ENCODE results near the gene TMC7.
"Not testable (repeated sequence)": the region's sequence is repeated elsewhere in the genome, so short reads cannot be mapped to it uniquely, and the experiment has no call there.

Gene TMC7

DNA sequence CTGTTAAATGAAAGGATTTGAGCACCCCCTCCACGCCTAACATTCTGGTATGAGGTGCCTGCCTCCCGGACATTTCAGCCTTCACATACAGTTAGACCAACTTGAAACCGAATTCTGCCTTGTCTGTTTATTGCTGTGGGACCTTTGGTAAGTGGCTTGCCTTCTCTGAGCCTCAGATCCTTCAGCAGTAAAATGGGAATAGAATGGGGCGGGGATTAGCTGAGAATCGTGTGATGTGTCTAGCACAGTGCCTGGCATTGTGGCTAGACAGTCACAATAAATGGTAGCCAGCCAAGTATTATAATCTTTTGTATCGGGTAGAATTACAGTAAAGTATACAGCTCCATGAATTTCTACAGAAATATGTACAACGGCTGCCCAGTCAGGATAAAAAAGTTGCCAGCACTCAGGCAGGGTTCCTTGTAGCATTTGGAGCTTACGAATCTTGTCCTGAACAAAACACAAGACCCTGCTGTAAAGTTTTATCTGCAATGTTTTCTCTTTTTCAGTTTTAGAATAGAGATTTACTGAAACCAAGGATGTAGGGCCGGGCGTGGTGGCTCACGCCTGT lies 786 bp downstream of the TMC7 start:
- no peak for DNase-seq

DNA sequence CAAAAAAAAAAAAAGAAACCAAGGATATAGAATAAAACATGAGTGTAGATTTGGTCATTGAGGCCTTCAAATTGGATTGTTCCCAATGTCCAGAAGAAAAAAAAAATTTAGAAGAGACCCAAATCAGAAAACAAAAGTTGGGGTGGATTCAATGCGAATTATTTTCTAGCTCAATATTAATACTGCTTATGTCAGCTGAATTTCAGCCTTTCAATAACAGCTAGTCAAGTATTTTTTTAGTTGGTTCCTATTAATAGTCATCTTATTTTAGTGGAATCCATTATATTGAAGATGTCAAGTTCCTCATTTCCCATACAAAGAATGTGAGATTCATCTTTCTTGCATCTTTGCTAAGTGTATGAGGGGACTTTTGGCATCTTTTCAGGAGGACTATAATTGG lies 1.5 kb downstream of the TMC7 start:
- not testable (repeated sequence) for DNase-seq

DNA sequence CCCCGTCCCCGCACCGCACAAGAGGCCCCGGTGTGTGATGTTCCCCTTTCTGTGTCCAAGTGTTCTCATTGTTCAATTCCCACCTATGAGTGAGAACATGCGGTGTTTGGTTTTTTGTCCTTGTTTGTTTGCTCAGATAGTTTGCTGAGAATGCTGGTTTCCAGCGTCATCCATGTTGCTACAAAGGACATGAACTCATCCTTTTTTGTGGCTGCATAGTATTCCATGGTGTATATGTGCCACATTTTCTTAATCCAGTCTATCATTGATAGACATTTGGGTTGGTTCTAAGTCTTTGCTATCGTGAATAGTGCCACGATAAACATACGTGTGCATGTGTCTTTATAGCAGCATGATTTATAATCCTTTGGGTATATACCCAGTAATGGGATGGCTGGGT lies 8.0 kb downstream of the TMC7 start:
- not testable (repeated sequence) for DNase-seq

DNA sequence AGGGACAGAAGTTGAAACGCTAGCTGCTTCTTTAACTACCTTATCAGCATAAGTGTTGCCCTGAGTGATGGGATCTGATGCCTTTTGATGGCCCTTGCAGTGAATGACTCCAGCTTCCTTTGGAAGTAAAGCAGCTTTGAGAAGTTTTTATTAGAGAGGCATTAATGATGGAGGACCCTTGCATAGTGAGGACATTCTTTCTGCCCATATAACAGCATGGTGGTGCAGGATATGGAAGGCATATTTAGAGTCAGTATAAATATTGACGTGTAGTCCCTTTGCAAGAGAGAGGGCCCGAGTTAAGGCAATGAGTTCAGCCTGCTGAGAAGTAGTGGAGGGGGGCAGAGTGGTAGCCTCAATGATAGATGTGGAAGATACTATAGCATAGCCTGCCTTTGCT lies 9.8 kb downstream of the TMC7 start:
- not testable (repeated sequence) for DNase-seq

DNA sequence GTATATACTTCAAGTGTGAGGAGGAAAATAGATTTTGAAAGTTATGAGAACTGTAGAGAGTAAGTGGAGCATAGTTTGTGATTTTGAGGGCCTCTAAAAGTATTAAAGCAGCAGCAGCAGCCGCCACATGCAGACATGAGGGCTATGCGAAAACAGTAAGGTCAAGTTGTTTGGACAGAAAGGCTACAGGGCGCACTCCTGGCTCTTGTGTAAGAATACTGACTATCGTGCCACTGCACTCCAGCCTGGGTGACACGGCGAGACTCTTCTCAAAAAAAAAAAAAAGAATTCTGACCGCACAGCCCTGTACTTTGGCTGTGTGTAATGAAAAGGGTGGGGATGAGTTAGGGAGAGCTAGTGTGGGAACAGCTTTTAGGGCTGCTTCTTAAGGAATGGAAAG lies 10.4 kb downstream of the TMC7 start:
- DNase-seq = not testable (repeated sequence)

DNA sequence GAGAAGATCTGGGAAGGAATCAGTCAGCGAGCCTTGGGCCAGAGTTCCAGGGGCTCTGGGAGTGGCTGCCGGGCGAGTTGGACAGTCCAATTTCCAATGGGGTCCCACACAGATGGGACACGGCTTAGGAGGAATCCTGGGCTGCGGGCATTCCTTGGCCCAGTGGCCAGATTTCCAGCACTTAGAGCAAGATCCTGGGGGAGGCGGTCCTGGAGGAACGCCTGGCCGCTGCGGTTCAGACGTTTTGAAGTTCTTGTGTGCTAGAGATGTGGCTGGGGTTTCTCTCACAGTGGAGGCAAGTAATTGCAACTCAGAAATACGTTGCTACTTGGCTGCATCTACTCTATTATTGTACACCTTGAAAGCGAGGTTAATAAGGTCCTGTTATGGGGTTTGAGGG lies 11.7 kb downstream of the TMC7 start:
- DNase-seq = not testable (repeated sequence)

DNA sequence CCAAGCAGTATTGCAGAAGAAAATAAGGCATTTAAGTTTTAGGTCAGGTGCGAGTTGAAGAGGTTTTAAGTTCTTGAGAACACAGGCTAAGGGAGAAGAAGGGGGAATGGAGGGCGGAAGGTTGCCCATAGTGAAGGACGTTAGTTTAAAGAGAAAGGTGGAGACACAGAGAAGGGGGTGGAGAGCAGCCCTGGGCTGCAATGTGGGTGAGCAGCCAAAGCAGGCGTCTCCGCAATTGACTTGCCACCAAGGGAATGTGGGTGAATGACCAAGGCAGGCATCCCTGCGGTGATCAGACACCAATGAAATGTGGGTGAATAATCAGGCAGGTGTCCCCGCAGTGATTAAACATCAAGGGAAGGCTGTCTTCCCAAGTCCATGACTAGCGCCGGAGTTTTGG lies 12.8 kb downstream of the TMC7 start:
- DNase-seq = not testable (repeated sequence)

DNA sequence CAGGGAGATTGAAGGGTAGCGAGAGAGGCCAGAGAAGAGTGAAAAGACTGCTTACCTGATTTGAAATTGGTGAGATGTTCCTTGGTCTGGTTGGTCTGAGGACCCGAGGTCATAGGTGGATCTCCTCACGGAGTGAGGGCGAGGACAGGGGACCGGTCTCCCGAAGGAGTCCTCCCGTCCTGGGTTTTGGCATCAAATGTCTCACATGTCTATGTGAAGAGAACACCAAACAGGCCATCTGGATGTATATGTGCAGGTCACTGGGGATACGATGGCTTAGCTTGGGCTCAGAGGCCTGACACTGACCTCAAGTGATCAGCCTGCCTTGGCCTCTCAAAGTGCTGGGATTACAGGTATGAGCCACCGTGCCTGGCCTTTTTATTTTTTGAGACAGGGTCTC lies 13.3 kb downstream of the TMC7 start:
- DNase-seq = not testable (repeated sequence)

DNA sequence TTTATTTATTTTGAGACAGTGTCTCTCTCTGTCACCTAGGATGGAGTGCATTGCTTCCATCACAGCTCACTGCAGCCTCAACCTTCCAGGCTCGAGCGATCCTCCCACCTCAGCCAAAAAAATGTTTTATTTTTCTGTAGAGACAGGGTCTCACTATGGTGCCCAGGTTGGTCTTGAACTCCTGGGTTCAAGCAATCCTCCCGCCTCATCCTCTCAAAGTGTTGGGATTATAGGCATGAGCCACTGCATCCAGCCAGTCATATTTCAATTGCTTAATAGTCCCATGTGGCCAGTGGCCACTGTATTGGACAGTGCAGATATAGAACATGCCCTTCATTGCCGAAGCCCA lies 15.3 kb downstream of the TMC7 start:
- no peak for DNase-seq

DNA sequence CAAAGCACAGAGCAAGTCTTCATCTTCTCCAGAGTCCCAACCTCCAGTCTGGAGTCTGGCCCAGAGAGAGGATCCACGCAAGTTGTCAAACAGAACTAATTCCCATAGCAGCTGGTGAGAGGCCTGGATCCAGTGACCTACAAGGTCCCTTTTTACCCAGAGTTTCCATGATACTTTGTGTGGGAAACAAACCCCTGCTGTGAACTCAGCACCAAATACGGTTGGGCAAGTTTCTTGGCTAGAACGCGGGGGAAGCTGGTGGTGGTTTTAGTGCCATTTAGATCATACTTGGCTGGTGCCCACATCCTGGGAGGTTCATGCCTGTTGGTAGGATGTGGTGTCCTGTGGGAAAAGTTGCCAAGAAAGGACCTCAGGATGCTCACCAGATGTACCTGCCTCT lies 18.1 kb downstream of the TMC7 start:
- peak; percentile 55 for DNase-seq

DNA sequence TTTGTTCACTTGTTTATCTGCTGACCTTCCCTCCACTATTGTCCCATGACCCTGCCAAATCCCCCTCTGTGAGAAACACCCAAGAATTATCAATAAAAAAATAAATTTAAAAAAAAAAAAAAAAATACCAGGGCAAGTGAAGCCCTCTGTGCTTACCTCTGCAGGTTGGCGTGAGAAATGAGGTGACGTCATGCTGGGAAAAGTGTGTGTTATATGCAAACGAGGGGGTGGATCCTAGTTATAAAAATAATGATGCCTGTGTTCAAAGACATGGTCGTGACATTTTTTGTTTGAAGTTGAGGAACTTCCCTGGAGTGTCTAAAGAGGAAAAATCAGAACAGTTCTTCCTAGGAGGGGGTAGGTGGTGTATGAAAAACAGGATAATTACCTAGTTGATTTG lies 20.2 kb downstream of the TMC7 start:
- no peak for DNase-seq

DNA sequence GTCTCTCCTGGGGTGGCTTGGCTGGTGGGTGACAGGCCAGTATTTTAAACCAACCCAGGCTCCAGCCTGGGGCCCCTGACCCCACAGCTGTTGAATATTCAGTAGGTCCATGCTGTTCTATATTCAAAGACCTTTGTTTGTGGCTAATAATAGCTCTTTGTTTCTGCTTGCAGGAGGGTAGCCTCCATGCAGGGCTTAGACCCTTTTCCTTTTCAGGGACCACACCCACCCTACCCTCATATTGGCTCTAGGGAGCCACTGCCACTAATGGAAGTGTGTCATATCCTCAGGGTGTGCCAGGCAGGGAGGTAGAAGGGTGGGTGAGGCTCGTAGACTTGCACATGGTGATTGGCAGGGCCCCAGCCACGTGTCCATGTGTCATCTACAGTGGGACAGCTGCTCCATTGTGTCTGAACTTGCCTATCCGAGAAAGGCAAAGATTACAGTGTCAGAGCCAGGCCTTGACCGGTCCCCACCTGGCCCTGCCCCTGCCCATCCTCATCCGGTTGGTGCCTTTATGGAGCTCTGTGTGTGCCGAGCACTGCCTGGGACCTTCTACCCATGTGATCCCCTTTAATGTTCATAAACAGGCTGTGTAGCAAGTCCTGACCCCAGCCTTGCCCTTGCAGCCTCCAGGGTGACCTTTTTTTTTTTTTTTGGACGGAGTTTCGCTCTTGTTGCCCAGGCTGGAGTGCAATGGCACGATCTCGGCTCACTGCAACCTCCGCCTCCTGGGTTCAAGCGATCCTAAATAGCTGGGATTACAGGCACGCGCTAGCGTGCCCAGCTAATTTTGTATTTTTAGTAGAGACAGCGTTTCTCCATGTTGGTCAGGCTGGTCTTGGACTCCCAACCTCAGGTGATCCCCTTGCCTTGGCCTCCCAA lies 22.1 kb downstream of the TMC7 start:
- no peak for DNase-seq

DNA sequence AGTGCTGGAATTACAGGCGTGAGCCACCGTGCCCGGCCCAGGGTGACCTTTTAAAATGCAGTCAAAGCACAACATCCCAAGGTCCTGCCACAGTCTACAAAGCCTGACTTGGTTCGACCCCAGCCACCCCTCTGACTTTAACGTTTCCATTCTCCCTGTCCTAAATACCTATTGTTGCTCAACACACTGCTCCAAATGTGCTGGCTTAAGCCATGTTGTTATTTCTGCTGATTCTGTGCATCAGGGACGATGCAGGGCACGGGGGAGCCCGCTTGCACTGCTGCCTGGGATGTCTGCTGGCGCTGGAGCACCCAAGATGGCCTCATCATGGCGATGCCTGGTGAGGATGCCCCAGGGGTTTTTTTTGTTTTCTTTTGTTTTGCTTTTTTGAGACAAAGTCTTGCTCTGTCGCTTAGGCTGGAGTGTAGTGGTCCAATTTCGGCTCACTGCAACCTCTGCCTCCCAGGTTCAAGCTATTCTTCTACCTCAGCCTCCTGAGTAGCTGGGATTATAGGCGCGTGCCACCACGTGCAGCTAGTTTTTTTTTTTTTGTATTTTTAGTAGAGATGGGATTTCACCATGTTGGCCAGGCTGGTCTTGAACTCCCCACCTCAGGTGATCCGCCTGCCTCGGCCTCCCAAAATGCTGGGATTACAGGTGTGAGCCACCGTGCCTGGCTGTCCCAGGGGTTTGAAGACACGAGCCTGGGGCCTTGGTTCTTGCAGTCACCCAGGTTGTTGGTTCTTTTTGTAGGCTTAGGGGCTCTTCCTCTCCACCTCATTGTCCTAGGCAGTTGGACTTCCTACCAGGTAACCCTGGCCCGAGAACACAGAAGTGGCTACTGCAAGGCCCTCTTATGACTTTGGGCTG lies 22.9 kb downstream of the TMC7 start:
- DNase-seq = no peak

DNA sequence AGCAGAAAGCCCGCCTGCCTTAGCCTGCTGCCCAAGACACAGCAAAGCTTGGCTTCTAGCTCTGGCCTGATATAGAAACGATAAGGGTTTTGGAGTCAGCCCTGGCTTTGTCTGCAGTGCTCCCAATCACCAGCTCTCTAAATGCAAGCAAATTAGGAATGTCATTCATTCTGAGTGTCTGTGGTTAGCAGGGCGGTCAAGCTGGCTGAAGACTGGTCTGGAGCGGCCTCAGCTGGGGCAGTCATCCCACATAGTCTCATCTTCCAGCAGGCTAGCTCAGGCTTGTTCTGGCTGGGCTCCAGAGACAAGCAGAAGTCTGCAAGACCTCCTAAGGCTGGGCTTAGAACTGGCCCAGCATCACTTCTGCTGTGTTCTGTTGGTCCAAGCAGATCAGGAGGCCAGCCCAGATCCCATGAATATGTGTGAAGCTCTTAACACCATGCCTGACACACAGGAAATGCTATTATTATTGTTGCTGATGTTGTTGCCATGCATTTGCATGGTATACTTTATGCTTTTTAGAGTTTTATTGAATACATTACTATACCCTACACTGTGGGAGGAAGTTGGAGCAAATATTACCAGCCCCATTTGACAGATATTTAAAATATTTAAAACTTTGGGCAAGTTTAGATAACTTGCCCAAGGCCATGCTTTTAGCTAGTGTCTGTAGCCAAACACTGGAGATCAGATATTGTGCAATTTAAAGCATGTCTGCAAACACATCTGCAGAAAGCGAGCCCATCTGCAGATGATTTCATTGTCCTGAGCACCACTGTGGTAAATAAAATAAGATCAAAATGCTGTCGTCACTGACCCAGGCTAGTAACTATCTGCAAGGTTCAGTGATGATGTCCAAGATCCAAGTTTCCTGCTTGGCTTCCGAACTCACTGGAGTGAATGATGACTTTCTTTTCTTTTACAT lies 24.8 kb downstream of the TMC7 start:
- peak; percentile 18 for DNase-seq

DNA sequence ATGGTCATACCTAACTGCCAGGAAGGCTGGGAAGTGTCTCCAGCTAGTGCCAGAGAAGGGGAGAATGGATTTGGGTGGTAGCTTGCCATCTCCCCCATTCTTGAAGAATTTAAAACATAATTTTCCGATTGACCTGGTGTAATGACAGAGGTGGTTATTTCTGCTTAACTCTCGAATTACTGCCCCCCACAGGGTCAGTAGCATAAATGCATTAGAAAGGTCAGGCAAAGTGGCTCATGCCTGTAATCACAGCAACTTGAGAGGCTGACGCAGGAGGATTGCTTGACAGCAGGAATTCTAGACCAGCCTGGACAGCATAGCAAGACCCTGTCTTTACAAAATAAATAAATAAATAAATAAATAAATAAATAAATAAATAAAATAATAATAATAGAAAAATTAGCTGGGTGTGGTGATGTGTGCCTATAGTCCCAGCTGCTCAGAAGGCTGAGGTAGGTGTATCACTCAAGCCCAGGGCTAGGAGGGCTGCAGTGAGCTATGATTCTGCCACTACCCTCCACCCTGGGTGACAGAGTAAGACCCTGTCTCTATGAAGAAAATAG lies 27.5 kb downstream of the TMC7 start:
- no peak for DNase-seq

DNA sequence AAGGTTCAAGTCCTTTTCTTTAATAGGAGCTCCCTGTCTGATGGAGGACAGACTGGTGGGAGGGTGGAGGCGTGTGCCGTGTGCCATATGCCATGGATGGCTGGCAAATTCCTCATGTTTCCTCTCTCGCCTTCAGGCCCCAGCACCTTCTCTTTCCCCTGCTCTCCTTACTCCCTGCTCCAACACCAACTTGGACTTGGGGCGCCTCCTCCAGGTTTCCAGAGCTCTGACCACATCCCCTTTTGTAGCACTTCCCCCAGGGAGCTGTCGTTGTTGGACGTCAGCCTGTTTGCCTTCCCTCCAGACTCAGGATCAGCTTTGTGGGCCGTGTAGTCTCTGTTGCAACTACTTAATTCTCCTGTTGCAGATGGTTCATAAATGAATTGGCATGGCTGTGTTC lies 30.7 kb downstream of the TMC7 start:
- DNase-seq = no peak

DNA sequence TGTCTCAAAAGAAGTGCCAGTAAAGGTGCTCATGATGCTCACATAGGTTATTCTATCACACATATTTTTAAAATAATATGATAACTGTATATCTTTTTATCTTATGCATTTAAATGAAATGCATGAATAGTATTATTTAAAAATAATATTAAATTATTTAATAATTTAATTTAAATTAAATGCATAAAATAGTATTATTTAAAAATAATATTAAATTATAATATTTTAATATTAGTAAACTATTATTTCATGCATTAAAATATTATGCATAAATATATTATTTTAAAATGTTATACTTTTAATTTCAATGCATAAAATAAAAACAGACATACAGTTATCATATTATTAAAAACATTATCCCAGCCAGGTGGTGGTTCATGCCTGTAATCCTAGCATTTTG lies 33.4 kb downstream of the TMC7 start:
- DNase-seq = no peak

DNA sequence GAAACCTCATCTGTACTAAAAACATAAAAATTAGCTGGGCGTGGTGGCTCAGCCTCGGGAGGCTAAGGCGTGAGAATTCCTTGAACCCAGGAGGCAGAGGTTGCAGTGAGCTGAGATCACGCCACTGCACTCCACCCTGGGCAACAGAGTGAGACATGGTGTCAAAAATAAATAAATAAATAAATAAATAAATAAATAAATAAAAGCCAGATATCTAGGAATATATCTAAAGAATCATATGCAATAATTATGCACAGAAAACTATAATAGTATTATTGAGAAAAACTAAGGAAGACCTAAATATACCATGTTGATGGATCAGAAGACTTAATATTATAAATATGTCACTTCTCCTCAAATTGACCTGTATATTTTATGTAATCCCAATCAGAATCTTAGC lies 37.0 kb downstream of the TMC7 start:
- no peak for DNase-seq

DNA sequence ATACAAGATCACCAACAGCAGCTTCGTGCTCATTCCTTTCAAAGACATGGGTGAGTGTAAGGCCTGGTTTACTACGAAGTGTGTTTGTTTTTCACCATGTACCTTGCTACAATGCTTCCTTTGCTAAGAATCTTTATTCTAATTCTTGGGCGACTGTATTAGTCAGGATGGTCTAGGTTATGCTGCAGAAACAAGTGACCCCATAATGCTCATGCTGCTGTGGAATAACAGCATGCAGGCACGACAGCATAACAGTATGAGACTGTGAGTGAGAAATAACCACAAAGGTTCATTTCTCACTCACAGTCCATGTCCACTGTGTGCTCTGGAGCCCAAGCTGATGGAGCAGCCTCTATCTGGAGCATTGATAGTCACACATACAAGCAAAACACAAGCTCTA lies 38.0 kb downstream of the TMC7 start:
- no peak for DNase-seq

DNA sequence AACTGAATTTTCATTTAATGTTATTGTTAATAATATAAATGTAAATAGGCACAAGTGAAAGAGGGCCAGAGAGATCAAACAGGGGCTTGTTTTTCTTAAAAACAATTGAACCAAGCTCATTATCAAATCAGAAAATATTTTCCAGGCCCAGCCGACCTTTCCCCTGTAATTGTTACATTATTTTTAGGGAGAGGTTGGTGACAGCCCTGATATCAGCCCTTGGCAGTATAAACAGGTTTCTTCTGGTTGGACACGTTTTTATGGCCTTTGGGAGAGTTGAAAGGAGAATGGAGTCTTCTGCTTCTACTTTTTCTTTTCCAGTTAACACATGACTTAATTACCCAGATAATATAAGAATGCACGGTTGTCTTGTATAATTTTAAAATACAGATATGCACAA lies 43.7 kb downstream of the TMC7 start:
- no peak for DNase-seq

DNA sequence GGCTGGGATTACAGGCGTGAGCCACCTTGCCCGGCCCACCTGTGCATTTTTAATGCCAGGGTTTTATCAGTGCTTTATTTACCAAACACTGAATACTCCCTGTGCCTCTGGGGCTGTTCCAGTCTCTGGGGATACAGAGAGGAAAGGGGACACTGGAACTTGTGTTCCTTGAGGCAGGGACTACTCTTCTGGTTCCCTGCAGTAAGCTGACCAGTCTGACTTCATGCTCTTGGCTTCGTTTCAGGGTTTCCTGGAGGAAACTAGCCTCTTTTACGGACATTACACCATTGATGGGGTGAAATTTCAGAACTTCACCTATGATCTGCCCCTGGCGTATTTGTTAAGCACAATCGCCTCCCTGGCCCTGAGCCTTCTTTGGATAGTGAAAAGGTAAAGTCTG lies 46.2 kb downstream of the TMC7 start:
- no peak for DNase-seq

DNA sequence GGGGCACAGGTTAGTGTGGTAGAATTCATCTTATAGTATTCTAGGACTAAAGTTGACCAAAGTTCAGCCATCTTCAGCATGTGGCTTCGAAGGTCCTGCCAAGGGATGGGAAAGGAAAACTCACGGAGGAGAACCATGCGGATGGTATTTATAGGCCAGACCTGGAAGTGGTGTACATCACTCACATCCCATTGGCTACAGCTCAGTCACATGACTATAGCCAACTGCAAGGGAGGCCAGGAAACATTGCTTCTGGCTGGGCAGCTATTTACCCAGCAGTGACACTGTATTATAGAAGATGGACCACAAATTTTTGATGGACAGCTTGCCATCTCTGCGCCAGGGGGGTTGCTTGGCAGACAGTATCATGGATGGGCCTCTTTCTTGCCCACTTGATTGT lies 48.0 kb downstream of the TMC7 start:
- DNase-seq = no peak
